Mucosa of gallbladder (tissue), 1 donor: ENCODE measurements around the gene PLA2G15. TPM values are rescaled to one million over a fixed set of nuclear protein-coding genes. Genes with fewer than 3 reads are reported as not detected.

Source experiments
- DNase-seq: peaks from one replicate; pipeline ENCODE4 v3.0.0-alpha.2; 2020; ENCODE audit warnings: low spot score
- total RNA-seq: library from RNA; stranded (reverse); gene quantifications from one replicate; pipeline ENCODE4 v1.2.1, GENCODE V29; 2021
- donor health status: DM: no; HTN: no; CAD: no.

PLA2G15 gene
- total RNA-seq, 1 donor from 2014 or later = 19.1 TPM

DNA sequence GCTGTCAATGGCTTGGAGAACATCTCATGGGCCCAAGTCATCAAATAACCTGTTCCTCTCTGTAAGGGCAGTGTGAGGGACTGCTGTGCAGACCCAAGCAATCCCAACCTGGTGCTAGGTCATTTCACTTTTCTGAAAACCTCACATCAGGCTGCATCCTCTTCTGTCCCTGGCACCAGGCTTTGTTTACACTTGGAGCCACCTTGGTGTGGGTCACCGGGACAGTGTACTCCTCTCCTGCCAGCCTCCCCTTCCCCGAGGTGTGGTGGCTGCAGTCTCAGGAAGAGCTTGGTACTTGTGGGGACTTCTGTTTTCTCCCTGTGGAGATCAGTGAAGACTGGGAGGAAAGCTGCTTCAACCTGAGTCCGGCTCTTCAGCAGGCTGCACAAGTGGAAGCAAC lies 53.1 kb downstream of the PLA2G15 start:
- DNase-seq = no peak

DNA sequence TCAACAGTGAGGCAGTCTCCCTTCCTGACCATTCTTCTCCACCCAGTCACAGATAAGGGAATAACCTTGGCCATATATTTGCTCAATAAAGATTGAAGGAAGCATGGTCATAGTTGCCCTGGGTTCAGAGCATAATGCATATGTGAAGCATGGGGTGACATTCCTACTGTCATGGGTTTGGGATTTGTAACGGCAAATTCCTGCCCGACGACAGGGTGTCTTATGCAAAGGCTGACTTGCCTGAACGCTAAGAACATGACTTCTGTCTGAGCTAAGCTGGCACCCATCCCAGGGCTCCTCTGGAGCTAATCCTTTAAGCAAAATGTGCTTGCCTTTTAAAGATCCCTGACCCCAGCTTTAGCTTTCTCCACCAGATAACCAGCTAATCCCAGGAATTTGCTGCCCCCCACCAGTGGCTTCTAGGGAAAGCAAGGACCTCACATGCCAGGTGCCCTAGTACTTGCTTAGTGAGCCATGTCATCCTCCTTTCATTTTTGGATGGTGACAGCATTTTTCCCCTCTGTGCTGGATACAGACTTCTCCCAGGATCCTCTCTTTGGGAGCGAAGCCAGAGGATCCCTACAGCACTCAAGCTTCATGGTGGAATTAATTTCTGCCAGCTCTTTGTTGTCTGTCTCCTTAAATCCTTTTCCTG lies 53.9 kb downstream of the PLA2G15 start:
- DNase-seq = peak; percentile 22

DNA sequence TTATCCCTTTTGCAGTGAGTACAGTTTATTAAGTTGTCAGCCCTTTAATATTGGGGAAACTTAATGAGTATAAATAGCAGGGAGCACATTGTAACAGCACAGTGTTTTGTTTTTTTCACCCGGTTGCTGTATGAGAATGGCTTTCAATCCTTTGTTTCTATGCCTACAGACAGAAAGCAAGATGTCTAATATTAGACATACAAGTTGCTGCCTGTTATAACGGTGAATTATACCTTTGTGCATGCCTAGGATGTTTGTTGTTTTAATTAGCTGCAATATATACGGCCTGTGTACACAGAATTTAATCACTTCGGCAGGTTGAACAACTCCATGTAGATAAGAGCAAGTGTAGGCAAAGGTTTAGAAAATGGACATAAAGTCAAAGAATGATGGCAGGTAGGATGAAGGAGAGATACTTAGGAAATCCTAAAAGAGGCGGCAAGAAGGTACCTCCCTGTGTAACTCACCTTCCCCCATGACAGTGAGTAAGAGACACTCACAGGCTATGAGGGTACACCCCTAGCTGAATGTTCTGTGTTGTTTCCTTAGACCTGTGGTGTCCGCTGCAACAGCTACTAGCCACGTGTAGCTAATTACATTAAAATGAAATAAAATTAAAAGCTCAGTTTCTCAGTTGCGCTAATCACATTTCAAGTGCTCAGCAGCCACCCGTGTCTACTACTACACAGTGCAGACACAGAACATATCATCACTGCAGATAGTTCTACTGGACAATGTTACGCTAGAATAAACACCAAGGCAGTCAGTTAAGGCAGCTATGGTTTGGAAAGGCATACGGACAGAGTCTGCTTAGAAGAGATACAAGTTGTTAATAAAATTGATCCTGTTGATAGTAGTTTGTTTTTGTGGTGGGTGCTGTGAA lies 54.6 kb downstream of the PLA2G15 start:
- no peak for DNase-seq

DNA sequence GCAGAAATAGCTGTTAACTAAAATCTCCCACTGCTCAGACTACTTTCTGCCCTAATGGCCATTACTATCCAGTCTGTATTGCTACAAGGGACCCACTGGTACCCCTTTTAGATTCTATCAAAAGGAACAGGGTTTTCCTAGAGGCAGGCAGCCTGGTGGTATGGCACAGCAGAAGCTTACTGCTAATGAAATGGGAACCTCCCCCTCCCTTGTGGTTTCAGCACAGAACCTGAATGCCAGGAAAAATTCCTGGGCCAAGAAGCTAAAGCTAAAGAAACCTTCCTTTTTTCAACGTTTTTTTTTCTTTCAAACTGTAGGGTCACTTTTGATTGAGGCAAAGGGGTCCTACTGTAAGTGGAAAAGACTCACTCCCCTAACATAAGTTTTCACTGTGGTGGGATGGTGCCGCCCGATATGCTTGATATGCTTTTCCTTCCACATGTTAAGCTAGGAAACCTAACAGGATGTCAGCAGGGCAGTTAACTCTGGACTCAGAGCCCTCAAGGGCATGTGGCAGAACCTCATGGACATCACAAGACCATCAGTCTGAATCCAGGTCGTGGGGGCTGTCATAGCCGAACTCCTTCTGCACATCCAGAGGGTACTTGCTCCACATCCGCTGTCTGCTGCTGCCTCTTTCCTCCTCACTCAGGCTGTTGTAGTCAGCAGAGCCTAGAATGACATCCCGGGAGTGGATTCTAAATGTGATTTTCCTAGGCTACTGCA lies 55.7 kb downstream of the PLA2G15 start:
- DNase-seq = no peak

DNA sequence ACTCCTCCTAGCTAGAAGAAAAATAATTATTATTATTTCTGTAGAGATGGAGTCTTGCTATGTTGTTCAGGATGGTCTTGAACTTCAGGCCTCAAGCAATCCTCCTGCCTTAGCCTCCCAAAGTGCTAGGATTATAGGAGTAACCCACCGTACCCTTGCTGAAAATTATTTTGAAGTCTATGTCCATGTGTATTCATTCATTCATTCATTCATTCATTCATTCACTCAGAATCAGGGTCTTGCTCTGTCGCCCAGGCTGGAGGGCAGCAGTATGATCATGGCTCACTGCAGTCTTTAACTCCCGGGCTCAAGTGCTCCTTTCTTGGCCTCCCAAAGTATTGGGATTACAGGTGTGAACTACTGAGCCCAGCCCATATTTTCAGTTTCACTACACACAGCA lies 61.5 kb downstream of the PLA2G15 start:
- no peak for DNase-seq

- no peak for DNase-seq
These were observed 64.6 kb downstream of the PLA2G15 start for GRCh38 chr16:68309799-68310198.

GRCh38 chr16:68310437-68310773 lies 65.2 kb downstream of the PLA2G15 start:
- DNase-seq = no peak

Other genes starting within 250 kb of the PLA2G15 start
- 3.4 TPM for gene DPEP2, start 245.9 kb upstream of the PLA2G15 start, total RNA-seq
- not detected for gene DPEP2NB, start 229.5 kb upstream of the PLA2G15 start, total RNA-seq
- 6.6 TPM for gene DDX28, start 222.1 kb upstream of the PLA2G15 start, total RNA-seq
- gene DUS2, start 222.1 kb upstream of the PLA2G15 start, total RNA-seq = 9.4 TPM
- gene NFATC3, start 160.0 kb upstream of the PLA2G15 start, total RNA-seq = 46.5 TPM
- gene ESRP2, start 9.2 kb upstream of the PLA2G15 start, total RNA-seq = 67.0 TPM
- 13.6 TPM for gene SLC7A6, start 19.2 kb downstream of the PLA2G15 start, total RNA-seq
- gene SLC7A6OS, start 65.6 kb downstream of the PLA2G15 start, total RNA-seq = 15.6 TPM
- gene PRMT7, start 65.6 kb downstream of the PLA2G15 start, total RNA-seq = 34.3 TPM
- 225 TPM for gene SMPD3, start 203.1 kb downstream of the PLA2G15 start, total RNA-seq